Embryonic facial prominence (tissue), 1 donor: Measurements from ENCODE around the gene SEC16A.
A peak's percentile ranks its signal among the peaks of the same experiment; 100 is the strongest.
"Not testable (repeated sequence)": the region's sequence is repeated elsewhere in the genome, so short reads cannot be mapped to it uniquely, and the experiment has no call there.

Experiments used
- DNase-seq: peaks from one replicate; pipeline ENCODE4 v3.0.0-alpha.2; 2016; ENCODE audit errors: extremely low spot score

SEC16A gene

GRCh38 chr9:136422876-136423275 is 60.0 kb downstream of the SEC16A start:
- no peak for DNase-seq

GRCh38 chr9:136421791-136422190 is 61.0 kb downstream of the SEC16A start:
- no peak for DNase-seq

- no peak for DNase-seq
Observed at GRCh38 chr9:136419092-136419420, 63.8 kb downstream of the SEC16A start.

DNA sequence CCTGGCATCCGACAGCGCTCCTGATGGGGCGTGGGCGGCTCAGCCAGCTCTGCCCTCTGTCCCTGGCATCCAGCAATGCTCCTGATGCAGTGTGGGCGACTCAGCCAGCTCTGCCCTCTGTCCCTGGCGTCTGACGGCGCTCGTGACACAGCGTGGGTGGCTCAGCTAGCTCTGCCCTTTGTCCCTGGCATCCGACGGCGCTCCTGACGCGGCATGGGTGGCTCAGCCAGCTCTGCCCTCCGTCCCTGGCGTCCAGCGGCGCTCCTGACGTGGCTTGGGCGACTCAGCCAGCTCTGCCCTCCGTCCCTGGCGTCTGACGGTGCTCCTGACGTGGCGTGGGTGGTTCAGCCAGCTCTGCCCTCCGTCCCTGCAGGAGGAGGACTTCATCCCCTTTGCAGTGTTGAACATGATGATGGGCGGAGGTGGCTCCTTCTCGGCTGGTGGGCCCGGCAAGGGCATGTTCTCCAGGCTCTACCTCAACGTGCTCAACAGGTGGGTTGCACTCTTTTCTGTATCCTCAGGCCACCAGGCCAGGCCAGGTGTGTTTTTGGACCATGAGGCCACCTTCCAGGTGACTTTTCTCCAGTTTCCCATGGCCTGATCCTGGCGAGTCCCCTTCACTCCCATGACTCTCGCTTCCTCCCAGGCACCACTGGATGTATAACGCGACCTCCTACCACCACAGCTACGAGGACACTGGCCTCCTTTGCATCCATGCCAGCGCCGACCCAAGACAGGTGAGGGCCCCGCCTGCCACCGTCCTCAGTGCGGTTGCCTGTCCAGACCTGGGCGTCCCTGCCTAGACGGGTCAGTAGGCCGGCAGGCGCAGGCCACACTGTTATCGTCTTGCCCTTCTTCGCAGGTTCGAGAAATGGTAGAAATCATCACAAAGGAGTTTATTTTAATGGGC is 64.4 kb downstream of the SEC16A start:
- DNase-seq = no peak

GRCh38 chr9:136416914-136417313 is 65.9 kb downstream of the SEC16A start:
- DNase-seq = no peak

DNA sequence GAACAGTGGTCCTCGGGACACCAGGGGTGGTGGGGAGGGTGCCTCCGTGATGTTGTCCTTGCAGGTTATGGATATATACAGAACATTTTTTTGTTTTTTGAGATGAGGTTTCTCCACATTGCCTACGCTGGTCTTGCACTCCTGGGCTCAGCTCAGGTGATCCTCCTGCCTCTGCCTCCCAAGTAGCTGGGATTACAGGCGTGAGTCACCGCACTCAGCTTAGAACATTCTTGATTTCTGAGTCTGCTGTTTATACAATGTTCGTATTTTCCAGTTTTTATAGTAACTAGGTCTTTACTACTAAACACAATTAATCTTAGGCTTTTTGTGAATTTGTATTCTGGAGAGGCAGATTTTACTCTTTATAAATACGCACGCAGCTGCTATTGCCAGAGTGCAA is 66.4 kb downstream of the SEC16A start:
- DNase-seq = no peak

DNA sequence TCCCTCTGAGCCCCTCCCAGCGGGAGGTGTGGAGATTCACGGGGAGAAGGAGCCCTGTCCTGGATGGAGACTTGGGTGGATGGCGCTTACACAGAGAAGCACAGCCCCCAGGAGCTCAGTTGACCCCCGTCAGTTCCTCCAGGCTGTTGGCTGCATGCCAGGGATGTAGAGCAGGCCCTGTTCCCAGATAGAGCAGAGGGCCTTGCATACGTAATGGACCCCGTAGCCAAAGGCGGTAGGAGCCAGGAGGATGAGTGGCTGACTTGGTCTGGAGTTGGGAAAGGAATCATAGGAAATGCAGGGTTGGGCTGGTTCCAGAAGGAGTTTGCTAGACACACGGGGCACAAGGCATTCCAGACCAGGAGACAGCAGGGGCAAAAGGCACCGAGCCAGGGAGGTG is 69.9 kb downstream of the SEC16A start:
- no peak for DNase-seq

GRCh38 chr9:136411378-136411777 is 71.5 kb downstream of the SEC16A start:
- DNase-seq = no peak

DNA sequence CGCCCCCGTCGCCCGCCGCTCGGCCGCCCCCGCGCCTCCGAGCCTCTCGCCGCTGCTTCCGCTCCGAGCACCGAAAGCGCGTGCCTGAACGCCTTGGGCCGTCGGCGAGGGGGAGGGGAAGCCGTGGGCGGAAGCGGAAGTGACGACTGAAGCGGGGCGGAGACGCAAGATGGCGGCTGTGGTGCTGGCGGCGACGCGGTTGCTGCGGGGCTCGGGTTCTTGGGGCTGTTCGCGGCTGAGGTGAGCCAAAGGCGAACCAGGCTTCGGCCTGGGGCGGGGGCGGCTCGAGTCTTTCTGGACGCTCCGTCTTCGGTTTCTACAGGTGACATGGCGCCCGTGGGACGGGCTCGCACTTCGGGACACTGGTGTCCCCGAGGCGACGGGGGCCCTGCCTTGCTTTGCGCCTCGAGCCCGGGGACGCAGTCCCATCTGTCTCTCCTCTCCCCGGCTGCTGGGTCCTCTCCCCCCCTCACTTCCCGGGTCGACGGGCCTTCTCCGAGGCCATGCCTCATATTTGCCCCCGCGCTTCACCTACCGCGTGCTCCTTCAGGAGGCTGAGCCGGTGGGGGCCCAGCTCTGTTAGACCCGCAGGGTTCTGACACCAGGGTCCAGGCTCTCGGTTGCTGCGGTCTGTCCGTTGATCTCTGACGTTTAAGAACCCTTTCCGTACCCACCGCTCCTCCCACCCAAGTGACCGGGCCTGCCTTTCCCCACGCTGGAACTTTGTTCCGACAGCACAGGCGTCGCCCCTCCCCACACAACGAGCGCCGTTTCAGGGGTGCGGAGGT is 72.1 kb downstream of the SEC16A start, which contains the start of the genes ENTR1 and PMPCA:
ENTR1 (minus strand) TSS at position 115 of the 788 bp plus-strand sequence. CDS start 217 bp downstream, outside the sequence.
PMPCA (plus strand) TSS at position 159 of the 788 bp plus-strand sequence; CDS start at position 170, 11 bp downstream.
- peak; percentile 80 for DNase-seq

DNA sequence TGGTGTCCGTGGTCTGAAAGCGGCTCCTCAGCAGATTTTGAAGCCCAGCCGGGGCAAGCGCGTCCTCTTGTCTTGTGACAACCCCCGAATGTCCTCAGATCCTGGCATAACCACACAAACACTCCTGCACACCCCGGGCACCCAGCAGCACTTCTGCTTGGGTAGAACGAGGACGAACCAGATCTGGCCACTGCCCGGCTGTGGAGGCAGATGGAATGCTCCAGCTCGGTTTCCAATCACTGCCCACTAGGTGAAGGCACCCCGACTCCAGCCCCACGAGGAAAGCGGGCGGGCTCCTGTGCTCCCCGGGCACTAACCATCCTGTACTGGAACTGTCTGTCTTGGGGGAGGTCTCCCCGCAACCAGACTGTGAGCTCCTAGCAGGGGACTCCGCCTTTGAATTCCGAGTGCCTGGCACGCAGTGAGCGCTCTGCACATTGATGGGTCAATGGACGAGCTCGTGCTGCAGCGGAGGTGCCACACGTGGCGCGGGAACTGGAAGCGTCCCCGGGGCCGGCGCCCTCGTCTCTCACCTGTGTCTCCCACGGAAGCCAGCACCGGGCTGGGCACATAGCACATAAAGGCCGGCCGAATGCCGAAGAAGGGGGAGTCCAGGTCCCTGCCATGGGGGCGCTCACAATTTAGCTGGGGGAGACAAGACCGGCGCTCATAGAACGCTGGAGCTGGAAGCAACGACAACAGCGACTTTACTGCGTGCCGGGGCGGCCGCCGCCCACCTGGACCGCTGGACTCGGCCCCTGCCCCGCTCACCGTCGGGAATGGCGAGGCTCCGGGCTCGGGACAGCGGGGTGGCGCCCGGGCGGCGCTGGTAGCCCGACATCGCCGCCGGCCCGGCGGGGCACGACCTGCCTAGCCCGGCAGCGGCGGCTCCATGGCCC is 73.0 kb downstream of the SEC16A start:
- no peak for DNase-seq

DNA sequence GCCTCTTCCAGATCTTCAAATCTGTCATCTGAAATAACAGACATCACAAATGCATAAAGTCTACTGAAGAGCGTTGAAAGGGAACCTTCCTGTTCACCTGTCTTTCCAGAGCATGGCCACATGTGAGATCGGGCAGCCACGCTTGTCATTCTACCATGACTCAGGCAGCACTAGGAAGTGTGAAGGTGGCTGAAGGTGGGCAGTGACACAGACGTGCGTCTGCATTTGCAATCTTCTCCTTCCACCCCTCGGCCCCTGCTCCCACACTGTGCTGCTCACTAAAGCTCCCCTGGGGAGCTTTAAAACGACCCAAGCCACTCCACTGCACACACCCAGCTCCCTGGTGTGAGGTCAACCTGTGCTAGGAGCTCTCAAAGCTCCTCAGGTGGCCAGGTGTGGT is 74.9 kb downstream of the SEC16A start:
- DNase-seq = no peak

GRCh38 chr9:136407061-136407460 is 75.8 kb downstream of the SEC16A start:
- DNase-seq = not testable (repeated sequence)

- not testable (repeated sequence) for DNase-seq
Observed at GRCh38 chr9:136405904-136406303, 76.9 kb downstream of the SEC16A start.

DNA sequence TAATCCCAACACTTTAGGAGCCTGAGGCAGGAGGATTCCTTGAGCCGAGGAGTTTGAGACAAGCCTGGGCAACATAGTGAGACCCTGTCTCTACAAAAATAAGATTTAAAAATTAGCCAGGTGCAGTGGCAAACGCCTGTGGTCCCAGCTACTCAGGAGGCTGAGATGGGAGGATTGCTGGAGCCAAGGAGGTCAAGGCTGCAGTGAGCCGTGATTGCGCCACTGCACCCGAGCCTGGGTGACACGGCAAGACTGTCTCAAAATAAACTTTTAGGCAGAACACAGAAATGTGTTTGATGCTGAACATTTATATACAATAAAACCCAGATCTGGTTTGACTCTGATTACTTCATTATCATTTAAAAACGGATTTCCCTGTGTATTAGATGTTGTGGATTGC is 77.4 kb downstream of the SEC16A start:
- DNase-seq = no peak

DNA sequence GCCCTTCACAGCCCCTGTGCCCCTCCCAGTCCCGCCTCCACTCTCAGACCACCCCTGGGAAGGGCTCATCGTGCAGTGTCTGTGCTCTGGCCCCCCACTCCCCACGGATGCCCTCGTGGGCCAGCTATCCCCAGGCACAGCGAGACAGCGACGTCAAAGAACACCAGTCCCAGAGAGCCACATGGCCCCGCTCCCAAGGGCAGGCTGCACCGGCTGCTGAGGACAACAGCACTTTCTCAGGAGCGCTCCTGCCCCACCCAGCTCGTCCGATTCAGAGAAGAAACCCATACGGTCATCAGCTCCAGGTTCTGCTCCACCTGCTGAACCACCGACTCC is 78.1 kb downstream of the SEC16A start:
- no peak for DNase-seq

- DNase-seq = no peak
Observed at GRCh38 chr9:136403915-136404800, 78.7 kb downstream of the SEC16A start.

DNA sequence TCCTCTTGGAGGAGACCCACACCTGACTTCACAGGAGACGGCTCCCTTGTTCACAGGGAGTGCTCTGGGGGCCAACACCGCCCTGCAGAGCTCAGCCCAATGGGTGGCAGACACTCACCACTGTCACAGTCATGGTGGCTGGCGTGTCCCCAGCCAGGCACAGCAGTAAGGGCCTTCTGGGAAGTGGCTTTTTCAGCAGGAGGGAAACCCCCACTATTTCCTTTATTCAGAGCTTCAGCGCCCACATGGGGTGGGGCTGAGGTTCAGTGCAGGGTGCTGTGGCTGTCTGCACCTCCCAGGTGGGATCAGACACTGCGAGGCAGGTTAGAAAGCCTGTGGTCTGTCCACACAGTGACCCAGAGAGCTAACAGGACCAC is 79.3 kb downstream of the SEC16A start:
- DNase-seq = no peak

DNA sequence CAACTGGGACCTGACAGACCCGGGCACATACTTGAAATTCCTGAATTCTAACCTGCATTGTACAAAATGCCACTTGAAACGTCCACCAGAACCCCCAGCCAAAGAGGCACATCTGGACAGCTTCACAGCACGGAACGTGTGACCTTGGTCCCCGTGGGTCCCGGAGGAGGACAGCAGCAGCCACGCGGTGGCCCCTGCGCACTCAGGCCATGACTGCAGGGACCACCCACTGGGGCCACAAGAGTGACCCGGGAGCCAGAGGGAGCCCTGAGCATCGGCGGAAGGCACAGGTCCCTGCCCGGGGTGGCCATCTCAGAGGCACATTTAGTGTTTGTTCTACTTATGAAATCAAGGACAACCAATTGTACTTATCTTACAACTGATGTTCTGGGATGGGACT is 80.8 kb downstream of the SEC16A start:
- DNase-seq = no peak

GRCh38 chr9:136401173-136401922 is 81.5 kb downstream of the SEC16A start:
- DNase-seq = no peak
